GM12891 (cell line): ENCODE measurements around the gene FGF6.

Experiments used
- POLR2A ChIP-seq: IDR thresholded peaks from 2 replicates; pipeline ENCODE4 v1.6.1; 2011; ENCODE audit warnings: low read depth, low read length, control low read depth
- POLR2AphosphoS5 ChIP-seq: IDR thresholded peaks from 2 replicates; pipeline ENCODE4 v1.6.1; 2011; ENCODE audit warnings: low read depth, low read length, control low read depth
- POU2F2 ChIP-seq: IDR thresholded peaks from 2 replicates; pipeline ENCODE4 v1.6.1; 2011; ENCODE audit warnings: low read depth, mild to moderate bottlenecking, control low read depth, low read length, moderate library complexity
- SPI1 ChIP-seq: IDR thresholded peaks from 2 replicates; pipeline ENCODE4 v1.6.1; 2011; ENCODE audit warnings: low read depth, low read length, control low read depth
- TAF1 ChIP-seq: IDR thresholded peaks from 2 replicates; pipeline ENCODE4 v1.6.1; 2011; ENCODE audit warnings: low read depth, low read length, control low read depth

- no peak for TF ChIP-seq POLR2AphosphoS5
- TF ChIP-seq POLR2A = no peak
- TF ChIP-seq TAF1 = no peak
- TF ChIP-seq SPI1 = no peak
- no peak for TF ChIP-seq POU2F2
These were observed 49.8 kb downstream of the FGF6 start for GRCh38 chr12:4395818-4396217.
